LoVo (cell line): ENCODE measurements around the gene BNIP2.
"Not testable (repeated sequence)": the region's sequence is repeated elsewhere in the genome, so short reads cannot be mapped to it uniquely, and the experiment has no call there.

Source experiments
- DNase-seq: peaks from one replicate; pipeline ENCODE4 v3.0.0-alpha.2; 2016; ENCODE audit warnings: low spot score

BNIP2 gene

GRCh38 chr15:59688423-59688781, 718 bp downstream of the BNIP2 start:
- DNase-seq: no peak

- peak; percentile 15 for DNase-seq
Measured at GRCh38 chr15:59687836-59688235, 1.3 kb downstream of the BNIP2 start.

- DNase-seq: no peak
Measured at GRCh38 chr15:59686389-59686788, 2.7 kb downstream of the BNIP2 start.

- no peak for DNase-seq
Measured at GRCh38 chr15:59685737-59686297, 3.3 kb downstream of the BNIP2 start.

- DNase-seq: no peak
Measured at GRCh38 chr15:59680870-59681269, 8.2 kb downstream of the BNIP2 start.

- DNase-seq: no peak
Measured at GRCh38 chr15:59680346-59680745, 8.8 kb downstream of the BNIP2 start.

GRCh38 chr15:59678620-59679019, 10.5 kb downstream of the BNIP2 start:
- no peak for DNase-seq

- DNase-seq: no peak
Measured at GRCh38 chr15:59678172-59678571, 10.9 kb downstream of the BNIP2 start.

GRCh38 chr15:59676565-59676964, 12.6 kb downstream of the BNIP2 start:
- DNase-seq: no peak

- DNase-seq: no peak
Measured at GRCh38 chr15:59674361-59674877, 14.7 kb downstream of the BNIP2 start.

- no peak for DNase-seq
Measured at GRCh38 chr15:59668556-59668955, 20.6 kb downstream of the BNIP2 start.

- no peak for DNase-seq
Measured at GRCh38 chr15:59662260-59662659, 26.9 kb downstream of the BNIP2 start.

GRCh38 chr15:59659366-59659765, 29.8 kb downstream of the BNIP2 start:
- no peak for DNase-seq

GRCh38 chr15:59657635-59658125, 31.4 kb downstream of the BNIP2 start:
- no peak for DNase-seq

- DNase-seq: peak; percentile 96
Measured at GRCh38 chr15:59656897-59657634, 32.1 kb downstream of the BNIP2 start, which contains the start of gene GTF2A2. Gene GTF2A2, minus strand, starts transcription at chr15:59657515. Its CDS starts 5,238 bp downstream, at chr15:59652277.

- DNase-seq: no peak
Measured at GRCh38 chr15:59654046-59654445, 35.1 kb downstream of the BNIP2 start.

GRCh38 chr15:59649603-59650002, 39.5 kb downstream of the BNIP2 start:
- DNase-seq: no peak

GRCh38 chr15:59647085-59647484, 42.0 kb downstream of the BNIP2 start:
- no peak for DNase-seq

GRCh38 chr15:59646277-59646676, 42.8 kb downstream of the BNIP2 start:
- no peak for DNase-seq

- DNase-seq: not testable (repeated sequence)
Measured at GRCh38 chr15:59645812-59646211, 43.3 kb downstream of the BNIP2 start.

- DNase-seq: no peak
Measured at GRCh38 chr15:59644756-59645155, 44.4 kb downstream of the BNIP2 start.

GRCh38 chr15:59642351-59642750, 46.8 kb downstream of the BNIP2 start:
- DNase-seq: no peak

GRCh38 chr15:59637507-59637906, 51.6 kb downstream of the BNIP2 start:
- not testable (repeated sequence) for DNase-seq
